ENCODE data around the gene SIM2. TPM values are rescaled to one million over a fixed set of nuclear protein-coding genes. Genes with fewer than 3 reads are reported as not detected.

SIM2 gene
- total RNA-seq, 2 donors from 2014 or later: not detected

GRCh38 chr21:36791180-36791579, 92.3 kb downstream of the SIM2 start:
- DNase-seq (no peak), ATAC-seq (no peak)
- H3K36me3 Mint-ChIP-seq (ENCODE audit: low read depth): peaks cover 5% of the 10 kb centered on the region

DNA sequence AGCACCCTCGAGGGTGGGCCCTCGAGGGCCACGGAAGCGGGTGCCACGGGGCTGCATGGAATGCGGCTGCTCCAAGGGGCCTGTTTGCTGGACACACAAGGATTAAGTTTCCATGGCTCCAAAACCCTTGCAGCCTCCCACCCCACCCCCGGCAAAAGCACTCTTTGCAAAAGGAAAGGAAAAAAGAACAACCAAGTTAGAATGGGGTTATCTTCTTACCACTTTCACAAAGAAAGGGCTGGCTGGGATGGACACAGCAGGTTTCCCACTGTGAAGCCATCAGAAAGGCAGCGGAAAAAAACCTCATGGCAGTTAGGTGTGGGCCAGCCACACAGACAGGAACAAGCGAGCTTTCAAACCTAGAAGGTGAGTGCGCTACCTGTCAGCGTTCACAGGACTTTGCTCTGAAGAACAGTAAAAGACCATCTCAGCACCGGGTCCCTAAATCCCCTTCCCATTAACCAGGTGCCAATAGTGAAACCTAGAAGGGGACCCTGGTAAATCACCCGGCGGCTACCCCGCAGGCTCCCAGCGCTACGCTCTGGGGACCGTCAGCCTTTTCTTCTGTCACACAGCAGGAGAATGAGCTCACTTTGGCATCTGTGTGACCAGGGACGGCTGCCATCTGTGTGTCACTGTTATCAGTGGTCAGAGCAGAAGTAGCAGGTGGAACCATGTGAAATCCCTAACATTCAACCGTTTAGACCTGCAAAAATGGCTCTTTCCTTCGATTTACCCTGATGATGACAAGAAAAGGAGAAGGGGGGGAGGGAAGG, 93.0 kb downstream of the SIM2 start:
- Mint-ChIP-seq H3K36me3 (ENCODE audit: low read depth) (peaks cover 5% of the 10 kb centered on the region), H3K27me3 (no peaks in the 10 kb centered on the region), H3K27ac (peak overlapping the region; percentile 16), H3K4me1 (peaks cover 4% of the 10 kb centered on the region), H3K4me3 (no peak overlapping the region)
- no peak for DNase-seq
- no peaks in the 10 kb centered on the region for H3K9me3 ChIP-seq (ENCODE audit: control insufficient read depth, low read length, poor library complexity, severe bottlenecking)
- no peak for ATAC-seq

More at GRCh38 chr21:36791180-36791579, 92.3 kb downstream of the SIM2 start:
- Mint-ChIP-seq H3K4me3 (no peak overlapping the region), H3K27ac (peak overlapping the region; percentile 16), H3K4me1 (peaks cover 4% of the 10 kb centered on the region), H3K27me3 (no peaks in the 10 kb centered on the region)
- no peaks in the 10 kb centered on the region for H3K9me3 ChIP-seq (ENCODE audit: control insufficient read depth, low read length, poor library complexity, severe bottlenecking)

DNA sequence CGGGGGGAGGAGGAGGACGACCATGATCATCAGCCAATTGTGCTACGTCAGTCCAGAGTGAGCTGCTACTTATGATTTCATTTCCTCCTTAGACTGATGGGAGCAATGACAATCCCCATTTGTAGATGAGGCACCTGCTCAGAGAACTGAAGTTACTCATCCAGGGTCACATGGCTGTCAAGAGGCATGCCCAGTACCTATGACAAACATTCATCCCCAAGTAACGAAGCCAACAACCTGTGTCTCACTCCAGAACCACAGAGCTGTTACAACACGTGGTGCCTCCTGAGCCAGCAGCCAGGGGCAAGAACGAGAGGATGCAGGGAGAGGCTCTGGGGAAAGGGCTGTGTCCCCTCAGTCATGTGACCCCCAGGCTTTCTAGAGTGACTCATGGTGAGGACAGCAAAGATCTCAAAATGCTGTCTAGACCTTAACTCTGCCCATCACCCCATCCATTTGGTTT, 93.6 kb downstream of the SIM2 start:
- no peaks in the 10 kb centered on the region for H3K9me3 ChIP-seq (ENCODE audit: control insufficient read depth, low read length, poor library complexity, severe bottlenecking)
- Mint-ChIP-seq H3K27me3 (no peaks in the 10 kb centered on the region), H3K27ac (no peak overlapping the region), H3K4me1 (peaks cover 4% of the 10 kb centered on the region), H3K36me3 (ENCODE audit: low read depth) (peaks cover 5% of the 10 kb centered on the region), H3K4me3 (no peak overlapping the region)
- ATAC-seq (no peak), DNase-seq (no peak)

GRCh38 chr21:36796070-36796469, 97.2 kb downstream of the SIM2 start:
- H3K36me3 Mint-ChIP-seq (ENCODE audit: low read depth): peaks cover 5% of the 10 kb centered on the region
- no peak overlapping the region for H3K27ac Mint-ChIP-seq
- DNase-seq (no peak), ATAC-seq (no peak)
- H3K9me3 ChIP-seq (ENCODE audit: control insufficient read depth, low read length, poor library complexity, severe bottlenecking): peaks cover 3% of the 10 kb centered on the region
- no peaks in the 10 kb centered on the region for H3K27me3 Mint-ChIP-seq
- H3K4me1 Mint-ChIP-seq: no peaks in the 10 kb centered on the region
- no peak overlapping the region for H3K4me3 Mint-ChIP-seq

DNA sequence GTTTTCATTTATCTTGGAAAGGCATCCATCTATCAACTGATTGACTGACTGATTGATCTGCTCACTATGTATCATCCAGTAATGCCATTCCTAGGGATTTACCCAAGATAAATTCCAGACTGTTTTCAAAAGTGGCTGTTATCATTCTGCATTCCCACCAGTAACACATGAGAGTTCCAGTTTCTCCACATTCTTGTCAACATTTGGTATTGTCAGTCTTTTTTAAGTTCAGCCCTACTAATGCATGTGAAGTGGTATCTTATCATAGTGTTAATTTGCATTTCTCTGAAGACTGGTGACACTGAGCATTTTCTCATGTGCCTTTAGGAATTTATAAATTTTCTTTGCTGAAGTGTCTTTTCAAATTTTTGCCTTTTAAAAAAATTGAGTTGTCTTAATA, 99.6 kb downstream of the SIM2 start:
- Mint-ChIP-seq H3K27me3 (no peaks in the 10 kb centered on the region), H3K4me1 (no peaks in the 10 kb centered on the region), H3K4me3 (no peak overlapping the region), H3K27ac (no peak overlapping the region), H3K36me3 (ENCODE audit: low read depth) (peaks cover 5% of the 10 kb centered on the region)
- peaks cover 3% of the 10 kb centered on the region for H3K9me3 ChIP-seq (ENCODE audit: control insufficient read depth, low read length, poor library complexity, severe bottlenecking)
- no peak for DNase-seq
- ATAC-seq: no peak

Other genes with a start within 250 kb of the SIM2 start
- gene CLDN14, start 219.0 kb upstream of the SIM2 start, total RNA-seq: not detected

Measured in T-helper 17 cell (primary cell).